HG03095 (cell line): Measurements from ENCODE around the gene NSL1.
"Not testable (repeated sequence)": the region's sequence is repeated elsewhere in the genome, so short reads cannot be mapped to it uniquely, and the experiment has no call there.

Experiments
- ATAC-seq: cut with Tn5 transposase; IDR thresholded peaks from one replicate; pipeline ENCODE4 v1.9.1; 2021; ENCODE audit warnings: moderate library complexity; ENCODE audit not compliant: unreplicated experiment

NSL1 gene

DNA sequence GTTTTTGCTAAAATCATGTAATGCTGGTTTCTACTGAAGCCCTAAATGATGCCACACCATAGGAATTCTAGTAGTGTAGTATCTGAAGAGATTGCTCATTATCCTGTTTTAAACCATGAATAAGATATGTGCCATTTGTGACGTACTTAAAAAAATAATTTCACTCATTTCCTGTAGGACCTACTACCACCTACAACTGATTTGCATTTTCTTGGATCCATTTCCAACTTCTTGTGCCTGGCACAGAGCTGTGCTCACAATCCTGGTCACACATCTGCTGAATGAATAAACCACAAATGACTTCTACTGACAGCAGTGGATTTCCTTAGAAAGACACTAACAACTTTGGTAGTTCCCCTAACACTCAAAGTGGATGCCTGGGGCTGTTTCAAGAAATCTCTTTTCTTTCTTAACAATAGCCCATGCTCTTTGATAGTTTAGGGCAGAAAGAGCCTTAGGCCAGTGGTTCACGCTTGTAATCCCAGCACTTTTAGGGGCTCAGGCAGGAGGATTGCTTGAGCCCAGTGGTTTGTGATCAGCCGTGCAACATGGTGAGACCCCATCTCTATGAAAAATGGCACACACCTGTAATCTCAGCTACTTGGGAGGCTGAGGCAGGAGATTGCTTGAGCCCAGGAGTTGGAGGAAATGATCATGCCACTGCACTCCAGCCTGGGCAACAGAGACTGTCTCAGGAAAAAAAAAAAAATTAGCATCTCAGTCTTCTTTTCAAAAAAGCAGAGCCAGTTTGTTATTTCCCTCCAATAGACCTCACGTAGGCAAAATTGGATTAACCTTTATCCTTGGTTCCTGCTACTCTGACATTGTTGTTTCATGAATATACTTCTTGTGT is 78.9 kb downstream of the NSL1 start:
- ATAC-seq, result no peak

DNA sequence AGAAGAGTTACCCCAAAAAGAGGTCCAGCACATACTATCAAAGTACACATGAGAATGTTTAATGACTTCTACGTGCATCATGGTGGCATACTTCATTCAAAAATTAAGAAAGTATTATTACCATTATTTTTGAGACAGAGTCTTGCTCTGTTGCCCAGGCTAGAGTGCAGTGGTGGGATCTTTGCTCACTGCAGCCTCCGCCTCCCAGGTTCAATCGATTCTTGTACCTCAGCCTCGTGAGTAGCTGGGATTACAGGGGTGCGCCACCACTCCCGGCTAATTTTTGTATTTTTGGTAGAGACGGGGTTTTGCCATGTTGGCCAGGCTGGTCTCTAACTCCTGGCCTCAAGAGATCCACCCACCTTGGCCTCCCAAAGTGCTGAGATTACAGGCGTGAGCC is 79.6 kb downstream of the NSL1 start:
- not testable (repeated sequence) for ATAC-seq

DNA sequence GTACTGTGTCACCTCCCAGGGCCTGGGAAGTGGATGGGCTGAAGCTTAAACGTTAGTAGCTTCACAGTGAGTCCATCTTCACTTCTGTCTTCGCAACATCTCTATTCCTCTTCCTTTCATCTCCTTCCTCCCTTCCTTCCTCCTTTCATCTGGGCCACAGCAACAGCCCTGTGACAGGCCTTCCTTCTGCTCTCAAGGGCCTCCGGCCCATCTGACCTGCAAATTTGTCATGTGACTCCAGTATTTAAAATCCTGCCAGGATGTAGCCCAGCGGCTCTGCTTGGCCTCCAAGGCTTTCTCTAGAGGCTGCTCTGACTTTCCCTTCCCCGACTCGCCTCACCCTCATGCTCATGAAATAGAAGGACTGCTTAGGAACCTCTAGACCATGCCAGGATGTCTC is 81.0 kb downstream of the NSL1 start:
- no peak for ATAC-seq

DNA sequence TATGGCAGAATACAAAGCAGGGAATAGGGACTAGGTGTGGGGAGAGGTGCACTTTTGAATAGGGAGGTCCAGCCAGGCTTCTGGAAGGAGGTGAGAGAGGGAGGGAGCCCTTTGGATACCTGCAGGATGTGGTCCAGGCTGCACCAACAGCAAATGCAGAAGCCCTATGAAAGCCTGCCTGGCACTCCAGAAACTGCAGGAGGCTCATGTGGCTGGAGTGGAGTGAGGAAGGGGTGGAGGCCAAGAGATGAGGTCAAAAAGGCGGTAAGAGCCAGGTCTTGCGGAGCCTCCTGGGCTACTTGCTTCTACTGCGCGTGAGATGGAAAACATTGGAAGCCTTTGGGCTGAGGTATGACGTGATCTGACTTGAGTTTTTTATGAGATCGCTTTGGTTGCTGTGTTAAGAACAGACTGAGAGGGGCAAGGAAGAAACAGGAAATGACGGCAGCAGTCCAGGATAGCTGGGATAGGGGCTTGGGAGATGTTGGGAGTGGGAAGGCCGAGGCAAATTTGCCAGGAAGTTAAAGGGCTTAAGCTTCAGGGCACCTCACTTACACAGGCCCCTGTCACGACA is 87.5 kb downstream of the NSL1 start:
- ATAC-seq, result no peak

DNA sequence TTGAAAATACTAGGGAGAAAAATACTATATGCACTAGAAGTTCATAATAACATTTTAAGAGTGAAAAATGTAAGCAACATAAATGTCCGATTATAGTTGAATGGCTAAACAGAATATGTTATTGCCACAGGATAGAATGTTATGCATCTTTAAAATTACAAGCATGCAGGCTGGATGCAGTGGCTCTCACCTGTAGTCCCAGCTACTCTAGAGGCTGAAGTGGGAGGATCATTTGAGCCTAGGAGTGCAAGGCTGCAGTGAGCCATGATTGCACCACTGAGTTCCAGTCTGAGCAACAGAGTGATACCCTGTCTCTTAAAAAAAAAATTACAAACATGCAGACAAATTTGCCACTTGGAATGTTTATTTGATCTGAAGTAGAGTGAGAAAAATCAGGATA is 88.9 kb downstream of the NSL1 start:
- no peak for ATAC-seq

DNA sequence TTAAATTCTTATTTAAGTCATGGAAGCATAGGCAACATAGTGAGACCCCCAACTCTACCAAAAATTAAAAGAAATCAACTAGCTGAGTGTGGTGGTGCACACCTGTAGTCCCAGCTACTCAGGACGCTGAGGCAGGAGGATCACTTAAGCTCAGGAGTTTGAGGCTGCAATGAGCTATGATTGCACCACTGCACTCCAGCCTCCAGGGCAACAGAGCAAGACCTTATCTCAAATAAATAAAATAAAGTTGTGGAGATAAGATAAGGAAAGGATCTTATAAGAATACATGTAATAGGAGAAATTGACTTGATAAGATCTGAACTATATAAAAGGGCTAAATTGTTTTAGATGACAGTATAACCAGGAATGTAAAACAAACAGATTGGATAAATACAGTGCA is 89.7 kb downstream of the NSL1 start:
- no peak for ATAC-seq

DNA sequence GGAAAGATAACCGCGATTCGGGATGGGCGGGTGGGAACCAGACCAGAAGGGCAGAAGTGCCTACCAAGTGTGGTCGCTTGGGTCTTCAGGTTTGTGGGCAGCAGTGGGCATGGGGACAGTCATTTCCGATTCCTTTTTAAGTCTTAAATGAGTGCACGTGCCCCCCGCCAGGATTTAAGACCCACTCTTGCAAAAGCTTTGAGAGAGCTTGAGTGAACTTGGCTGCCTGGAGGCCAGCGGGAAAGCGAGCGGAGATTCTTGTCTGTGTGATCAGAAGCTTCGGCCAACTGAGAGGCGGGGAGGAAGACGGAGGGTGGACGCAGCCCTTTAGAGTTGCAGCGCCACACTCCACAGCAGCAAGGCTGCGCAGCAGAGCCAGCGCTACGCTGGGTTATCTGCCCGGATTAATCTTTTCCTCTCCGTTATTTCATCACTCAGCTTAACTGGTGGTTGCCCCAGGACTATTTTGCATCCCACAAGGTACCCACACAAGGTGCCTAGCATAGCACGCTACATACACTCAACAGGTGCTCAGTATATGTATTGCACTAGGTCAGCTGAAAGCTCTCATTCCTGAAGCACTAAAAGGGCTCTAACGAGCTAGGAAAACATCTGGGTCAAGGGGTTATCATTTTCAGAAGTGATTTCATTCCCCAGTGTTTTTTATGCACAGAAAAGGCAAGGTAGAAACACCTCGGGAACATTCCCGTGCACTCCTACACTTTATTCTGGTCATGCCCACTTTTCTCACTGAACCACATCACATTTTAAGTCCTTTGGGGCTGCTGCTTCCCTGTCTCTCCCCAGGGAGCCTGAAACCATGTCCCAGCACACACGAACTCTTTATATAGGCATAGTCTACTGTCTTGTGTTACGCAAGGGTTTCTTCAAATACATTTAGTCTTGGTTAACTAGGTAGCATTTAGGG is 90.4 kb downstream of the NSL1 start:
- no peak for ATAC-seq

DNA sequence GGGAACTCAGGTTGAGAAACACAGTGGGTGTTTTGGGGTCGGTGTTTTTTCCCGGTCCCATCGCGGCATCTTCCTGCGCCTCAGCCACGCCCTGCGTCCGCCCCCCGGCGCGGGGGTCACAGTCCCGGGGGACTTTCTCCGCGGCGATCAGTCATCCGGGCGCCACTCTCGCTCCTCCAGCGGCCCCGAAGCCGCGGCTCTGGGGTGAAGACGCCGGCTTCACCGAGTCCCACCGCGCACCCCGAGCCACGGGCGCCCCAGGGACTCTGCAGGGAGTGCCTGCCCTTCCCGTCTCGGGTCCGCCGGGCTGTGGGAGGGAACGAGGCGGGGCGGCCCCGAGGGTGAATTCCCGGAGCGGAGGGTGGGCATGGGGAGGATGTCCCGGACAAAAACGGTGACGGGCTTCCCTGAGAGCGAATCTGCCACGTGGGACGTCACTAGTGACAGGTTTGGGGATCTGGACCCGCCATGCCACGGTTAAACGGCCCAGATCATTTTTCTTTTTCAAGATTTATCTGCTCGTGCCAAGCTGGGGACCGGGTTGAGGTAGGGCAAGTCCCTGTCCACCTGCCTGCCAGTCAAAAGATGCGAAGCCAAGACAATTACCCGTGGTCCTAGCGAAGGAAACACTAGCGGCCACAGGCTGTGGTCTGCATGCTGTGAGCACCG is 91.2 kb downstream of the NSL1 start:
- no peak for ATAC-seq

DNA sequence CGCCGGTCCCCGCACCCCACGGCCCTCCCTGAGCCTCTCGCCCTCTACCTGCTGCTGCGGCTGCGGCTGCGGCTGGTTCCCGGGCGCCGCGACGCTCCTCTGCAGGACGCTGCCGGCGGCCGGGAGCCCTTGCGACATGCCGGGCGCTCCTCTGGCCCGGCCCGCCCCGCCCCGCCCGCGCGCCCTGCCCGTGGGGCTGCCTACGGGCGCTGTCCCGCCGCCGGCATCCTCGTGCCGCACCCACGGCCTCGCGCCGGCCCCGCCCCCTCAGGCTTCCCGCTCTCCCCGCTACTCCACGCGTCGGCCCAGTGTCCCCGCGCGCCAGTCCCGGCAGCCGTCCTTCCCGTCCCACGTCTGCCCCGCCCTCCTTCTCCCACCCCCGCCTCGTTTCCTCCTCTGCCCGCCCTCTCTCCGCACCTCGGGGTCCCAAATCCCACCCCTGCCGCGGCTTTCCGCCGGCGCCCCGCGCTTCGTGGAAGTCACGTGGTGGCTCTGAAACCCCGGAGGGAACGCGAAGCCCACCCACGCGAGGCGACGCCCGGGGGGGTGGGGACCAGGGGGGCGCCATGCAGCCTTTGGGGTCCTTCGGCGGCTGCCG is 91.9 kb downstream of the NSL1 start, which contains the start of gene BATF3:
Gene BATF3 (minus strand): TSS at position 216 of the 598 bp plus-strand sequence. CDS start 78 bp downstream, at position 138.
- peak; percentile 24 for ATAC-seq

DNA sequence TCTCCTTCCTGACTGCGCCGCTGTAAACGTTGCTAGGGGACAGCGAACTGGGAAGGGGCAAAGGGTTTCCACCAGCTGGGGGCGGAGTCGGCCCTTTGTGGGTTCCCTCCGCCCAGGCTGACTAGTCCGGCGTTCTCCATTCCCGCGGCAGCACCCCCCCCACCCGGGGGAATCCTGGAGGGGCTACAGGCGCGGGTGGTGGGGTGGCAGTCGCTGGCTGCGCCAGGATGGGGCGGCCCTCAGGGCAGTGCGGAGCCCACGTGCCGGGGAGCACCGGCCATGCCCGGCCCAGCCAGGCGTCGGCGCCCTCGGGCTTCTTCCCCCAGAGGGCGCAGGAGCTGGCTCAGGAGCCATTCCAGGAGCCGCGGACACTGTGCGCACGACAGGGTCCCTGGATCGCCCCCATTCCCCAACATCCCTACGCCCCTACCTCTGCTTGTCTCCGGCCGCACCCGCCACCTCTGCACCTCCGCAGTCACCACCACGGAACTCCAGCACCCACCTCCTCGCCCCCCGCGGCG is 92.4 kb downstream of the NSL1 start:
- ATAC-seq, result peak; percentile 55

DNA sequence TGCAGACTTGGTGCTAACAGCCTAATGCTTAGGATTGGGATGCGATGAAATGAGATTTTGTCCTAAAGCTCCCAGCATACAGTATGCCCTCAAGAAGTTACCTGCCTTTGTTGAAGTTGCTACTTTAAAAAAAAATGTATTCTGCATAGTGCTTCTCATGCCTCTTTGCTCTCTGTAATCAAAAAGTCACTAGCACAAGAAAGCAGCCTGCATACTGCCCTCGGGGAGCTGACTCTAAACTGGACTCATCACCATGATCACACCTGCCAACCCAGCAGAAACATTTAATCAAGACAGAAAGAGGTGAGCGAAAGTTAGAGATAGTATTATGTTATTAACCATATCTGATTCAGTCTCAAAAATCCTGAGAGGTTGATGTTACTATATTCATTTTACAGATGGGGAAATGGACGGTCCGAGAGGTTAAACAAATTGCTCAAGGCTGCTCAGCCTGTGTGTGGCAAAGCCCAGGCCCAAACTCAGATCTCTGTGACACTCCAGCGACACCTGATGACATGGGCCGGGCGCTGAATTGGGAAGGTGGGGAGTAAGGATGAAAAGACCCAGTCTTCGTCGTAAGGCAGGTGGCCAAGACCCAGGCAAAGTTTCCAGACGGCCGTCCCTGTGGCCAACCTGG is 93.0 kb downstream of the NSL1 start:
- peak; percentile 20 for ATAC-seq

DNA sequence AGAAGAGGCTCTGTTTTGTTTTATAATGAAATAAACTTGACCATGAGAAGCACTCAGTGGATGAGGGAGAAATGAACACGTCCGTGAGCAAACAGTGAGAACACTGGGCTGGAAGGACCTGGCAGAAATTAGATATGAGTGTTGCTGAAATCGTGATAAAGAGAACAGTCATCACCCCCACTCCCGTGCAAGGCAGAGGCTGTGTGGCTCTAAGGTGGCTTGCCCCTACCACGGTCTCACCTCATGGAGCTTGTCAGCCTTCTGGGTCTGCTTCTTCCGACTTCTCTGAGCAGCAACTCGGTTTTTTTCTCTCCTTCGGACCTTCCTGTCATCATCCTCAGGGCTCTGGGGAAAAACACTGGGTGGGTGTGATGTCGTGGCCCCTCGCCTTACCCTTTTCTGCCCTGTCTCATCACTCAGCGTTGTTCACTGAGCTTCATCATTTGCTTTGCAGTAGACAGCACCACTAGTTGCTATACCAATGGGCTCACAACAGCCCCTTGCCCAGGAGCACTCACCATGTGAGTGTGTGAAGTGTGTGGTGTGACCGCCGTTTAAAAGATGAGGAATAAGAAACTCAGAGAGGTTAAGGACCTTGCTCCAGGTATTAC is 94.8 kb downstream of the NSL1 start:
- ATAC-seq, result no peak

DNA sequence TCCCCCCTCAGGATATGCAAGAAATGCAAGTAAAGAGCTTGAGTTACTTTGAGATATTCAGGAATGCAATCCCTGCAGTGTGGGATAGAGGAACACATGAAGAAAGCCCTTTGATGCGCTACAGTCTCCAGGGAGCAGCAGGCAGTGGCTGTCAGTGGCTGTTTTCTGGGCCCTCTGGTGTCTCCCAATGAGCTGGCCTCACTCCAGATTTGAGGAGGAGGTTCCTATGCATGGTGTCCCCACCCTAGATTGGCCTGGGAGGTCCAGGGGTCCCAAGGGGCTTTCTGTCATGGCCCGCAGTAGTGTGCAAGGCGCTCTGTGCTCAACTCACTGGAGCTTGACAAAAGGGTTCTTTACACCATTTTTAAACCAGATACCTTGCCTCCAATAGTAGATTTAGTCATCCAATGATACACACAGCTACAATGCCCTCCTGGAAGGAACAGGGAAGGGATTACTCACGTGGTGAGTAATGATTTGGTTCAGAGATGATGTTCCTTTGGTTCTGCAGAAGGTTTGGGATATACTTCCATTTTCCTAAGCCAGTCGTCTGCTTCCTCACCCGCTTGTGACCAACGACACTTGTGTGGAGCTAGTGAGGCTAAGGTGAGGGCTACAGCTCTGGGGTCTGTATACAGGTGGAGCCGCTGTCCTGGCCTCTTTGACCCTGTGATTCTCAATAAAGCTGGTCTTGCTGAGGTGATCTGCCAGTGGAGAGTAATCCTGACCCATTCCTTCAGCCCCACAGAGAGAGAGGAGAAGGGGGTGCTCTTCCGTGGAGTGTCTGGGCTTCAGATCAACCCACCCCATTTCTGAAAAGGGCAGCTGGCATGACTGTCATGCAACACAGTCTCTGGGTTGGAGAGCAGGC is 98.6 kb downstream of the NSL1 start:
- no peak for ATAC-seq

DNA sequence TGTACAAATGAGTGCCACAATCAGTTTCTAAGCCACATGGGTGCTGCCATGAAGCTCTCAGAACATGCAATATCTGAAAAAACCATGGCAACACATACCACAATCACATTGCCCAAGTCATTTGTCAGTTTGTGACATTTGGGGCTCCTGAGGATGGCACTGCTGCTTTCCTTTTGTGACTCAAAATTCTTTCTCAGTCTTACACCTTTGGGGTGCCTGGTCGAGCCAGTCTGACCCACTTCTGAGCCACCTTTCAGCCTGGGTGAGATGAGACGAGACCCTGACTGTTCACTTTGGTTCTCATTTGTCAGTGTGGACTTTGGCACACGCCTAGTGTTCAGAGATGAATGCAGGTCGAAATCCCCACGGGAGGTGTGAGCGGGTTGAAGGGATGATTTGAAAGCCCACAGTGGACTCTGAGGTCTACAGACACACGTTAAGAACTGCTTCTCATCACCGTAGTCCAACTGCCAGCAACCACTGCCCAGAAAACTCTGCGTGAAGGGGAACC is 100.0 kb downstream of the NSL1 start:
- ATAC-seq, result no peak

DNA sequence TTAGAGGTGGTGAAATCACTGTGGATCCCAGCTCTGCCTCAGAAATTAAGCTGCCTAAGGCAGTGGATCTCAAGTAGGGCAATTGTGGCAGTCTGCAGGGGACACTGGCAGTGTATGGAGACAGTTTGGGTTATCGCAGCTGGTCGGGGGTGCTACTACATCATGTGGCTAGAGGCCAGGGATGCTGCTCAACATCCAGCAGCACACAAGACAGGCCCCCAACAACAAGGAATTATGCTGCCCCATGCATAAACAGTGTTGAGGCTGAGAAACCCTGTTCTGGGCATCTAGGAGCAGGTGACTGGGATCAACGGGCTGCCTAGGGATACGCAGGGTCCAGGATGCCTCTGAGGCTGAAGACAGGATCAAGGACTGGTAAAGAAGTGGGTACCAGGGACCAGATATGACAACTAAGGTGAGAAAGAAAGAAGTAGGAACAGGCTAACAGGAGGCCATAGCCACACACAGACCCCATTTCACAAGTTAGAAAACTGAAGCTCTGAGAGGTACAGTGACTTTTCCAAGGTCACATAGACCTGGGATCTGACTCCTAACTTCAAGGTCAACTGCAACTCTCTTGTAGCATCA is 100.7 kb downstream of the NSL1 start:
- no peak for ATAC-seq

DNA sequence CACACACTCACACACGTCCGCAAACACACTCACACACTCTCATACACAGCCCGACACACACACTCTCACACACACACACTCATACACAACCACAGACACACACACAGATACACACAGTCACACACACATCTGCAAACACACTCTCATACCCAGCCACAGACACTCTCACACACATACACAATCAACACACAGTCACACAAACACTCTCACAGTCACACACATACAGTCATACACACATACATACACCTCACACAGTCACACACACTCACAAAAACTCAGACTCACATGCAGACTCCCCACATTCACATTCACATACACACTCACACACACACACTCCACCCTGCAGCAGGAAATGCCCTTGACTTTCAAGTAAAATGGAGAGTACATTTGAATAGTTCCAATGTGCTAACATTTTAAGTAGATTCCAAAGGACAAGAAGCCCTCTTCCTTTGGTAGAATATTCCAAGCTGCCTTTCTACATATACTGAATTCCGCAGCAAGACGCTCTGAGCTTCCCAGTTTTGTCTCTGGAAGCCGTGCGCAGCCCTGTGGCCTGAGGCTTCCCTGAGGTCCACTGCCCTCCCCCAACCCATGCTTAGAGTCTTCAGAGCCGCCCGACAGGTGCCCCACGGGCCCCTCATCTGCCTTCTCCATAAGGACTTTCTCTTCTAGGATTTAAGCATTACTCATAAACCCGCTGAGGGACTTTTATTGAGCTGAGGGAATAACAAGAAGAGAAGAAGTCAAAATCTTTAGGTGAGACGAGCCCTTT is 101.6 kb downstream of the NSL1 start:
- no peak for ATAC-seq

DNA sequence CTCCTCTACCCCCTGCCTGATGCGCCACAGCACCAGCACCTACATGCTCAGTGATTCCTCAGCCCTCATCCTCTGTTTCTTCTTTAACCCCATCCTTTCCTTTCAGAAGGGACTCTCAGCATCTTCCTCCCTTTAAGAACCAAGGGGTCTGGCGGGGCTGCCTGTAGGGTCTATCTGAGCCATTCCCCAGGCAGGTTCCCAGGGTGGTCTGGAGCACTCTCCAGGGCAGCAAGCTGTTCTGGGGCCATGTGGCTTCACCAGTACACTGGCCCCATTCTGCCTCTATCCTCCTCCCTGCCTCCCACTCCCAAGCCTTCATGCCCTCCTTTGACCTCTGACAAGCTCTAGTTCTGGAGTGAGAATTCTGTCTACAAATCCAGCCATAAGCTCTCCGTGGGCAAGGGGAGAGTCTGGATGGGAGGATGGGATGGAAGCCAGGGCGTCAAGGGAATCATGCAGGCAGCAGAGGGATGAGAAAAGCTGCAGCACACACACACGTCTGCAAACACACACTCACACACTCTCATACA is 102.3 kb downstream of the NSL1 start:
- no peak for ATAC-seq
